Adipocyte (in vitro differentiated cells): ENCODE results near the gene TRPM5.

Source experiments
- DNase-seq: peaks from one replicate; pipeline ENCODE4 v3.0.0-alpha.2; 2015; ENCODE audit warnings: low read depth
- H3K27me3 ChIP-seq: replicated peaks from 2 replicates; pipeline ENCODE4 v1.7.0; 2013; ENCODE audit warnings: mild to moderate bottlenecking, low read length, moderate library complexity; ENCODE audit not compliant: control insufficient read depth, insufficient read depth
- H3K36me3 ChIP-seq: 2 replicates; pipeline ENCODE4 v1.7.0; 2013; ENCODE audit warnings: low read length, mild to moderate bottlenecking, moderate library complexity; ENCODE audit not compliant: control insufficient read depth, insufficient read depth, severe bottlenecking
- H3K4me1 ChIP-seq: 2 replicates; pipeline ENCODE4 v1.7.0; 2013; ENCODE audit warnings: mild to moderate bottlenecking, low read length, moderate library complexity; ENCODE audit not compliant: control insufficient read depth, insufficient read depth
- H3K4me3 ChIP-seq: 2 replicates; pipeline ENCODE4 v1.7.0; 2013; ENCODE audit warnings: mild to moderate bottlenecking, low read length, moderate library complexity
- H3K9ac ChIP-seq: 2 replicates; pipeline ENCODE4 v1.7.0; 2013; ENCODE audit warnings: mild to moderate bottlenecking, low read length, moderate library complexity
- H3K9me3 ChIP-seq: 2 replicates; pipeline ENCODE4 v1.7.0; 2013; ENCODE audit warnings: mild to moderate bottlenecking, low read length, moderate library complexity; ENCODE audit not compliant: control insufficient read depth

The TRPM5 gene

DNA sequence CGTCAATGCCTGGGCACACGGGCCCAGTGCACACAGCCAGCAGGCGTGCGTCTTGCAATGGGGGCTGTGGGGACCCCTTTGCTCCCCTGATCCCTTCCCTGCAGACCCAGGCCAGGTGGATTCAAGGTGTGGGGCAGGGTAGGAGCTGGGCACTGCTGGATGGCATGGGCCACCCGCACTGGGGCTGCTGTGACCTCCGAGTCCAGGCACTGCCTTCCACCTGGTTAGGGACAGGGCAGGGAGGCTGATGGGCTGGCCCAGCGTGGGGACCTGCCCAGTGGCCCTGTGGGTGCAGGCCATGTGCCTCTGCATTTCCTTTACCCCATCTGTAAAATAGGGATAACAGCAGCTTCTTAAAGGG lies 23.4 kb upstream of the TRPM5 start:
- H3K36me3 ChIP-seq: no peaks in the 10 kb centered on the region
- no peak overlapping the region for H3K9ac ChIP-seq
- H3K9me3 ChIP-seq: peaks cover 7% of the 10 kb centered on the region
- no peaks in the 10 kb centered on the region for H3K4me1 ChIP-seq
- DNase-seq: no peak
- H3K27me3 ChIP-seq: peaks cover 13% of the 10 kb centered on the region
- no peak overlapping the region for H3K4me3 ChIP-seq

DNA sequence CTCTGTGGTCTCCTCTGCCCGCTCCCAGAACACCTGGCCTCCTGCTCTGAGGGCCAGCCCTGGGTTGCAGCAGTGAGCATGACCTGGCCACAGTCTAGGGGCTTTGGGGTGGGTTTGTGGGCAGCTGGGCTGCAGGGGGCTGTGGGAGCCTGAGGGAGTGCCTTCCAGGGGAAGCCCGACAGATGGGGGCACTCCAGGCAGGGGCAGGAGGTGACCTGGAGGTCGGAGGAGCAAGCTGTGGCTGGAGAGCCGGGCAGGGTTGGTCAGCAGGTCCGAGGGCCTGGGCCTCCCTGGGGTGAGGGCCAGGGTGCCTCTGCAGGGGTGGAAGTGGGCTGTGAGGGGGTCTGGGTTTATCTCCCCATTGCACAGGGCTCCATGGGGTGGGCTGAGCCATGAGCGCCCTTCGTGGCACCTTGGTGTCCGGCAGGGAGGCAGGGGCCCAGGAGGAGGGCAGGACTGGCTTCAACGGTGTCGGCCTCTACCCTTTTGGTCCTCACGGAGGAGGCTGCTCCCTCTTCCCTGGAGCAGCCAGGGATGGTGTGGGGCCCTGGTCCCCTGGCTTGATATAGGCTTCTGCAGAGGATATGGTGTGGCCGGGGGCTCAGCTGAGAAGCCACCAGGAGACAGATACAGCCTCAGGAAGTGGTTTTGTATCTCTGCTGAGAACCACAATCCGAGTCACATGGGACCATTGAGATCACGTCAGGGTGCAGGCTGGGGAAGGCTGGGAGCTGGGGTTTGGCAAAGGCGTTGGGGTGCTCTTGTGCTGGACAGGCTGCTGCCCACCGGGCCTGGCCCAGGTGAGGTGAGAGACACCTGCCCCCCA lies 22.8 kb upstream of the TRPM5 start:
- no peak for DNase-seq
- Histone ChIP-seq H3K9ac (no peak overlapping the region), H3K9me3 (peaks cover 7% of the 10 kb centered on the region), H3K4me1 (no peaks in the 10 kb centered on the region), H3K36me3 (no peaks in the 10 kb centered on the region), H3K4me3 (no peak overlapping the region), H3K27me3 (peaks cover 13% of the 10 kb centered on the region)

DNA sequence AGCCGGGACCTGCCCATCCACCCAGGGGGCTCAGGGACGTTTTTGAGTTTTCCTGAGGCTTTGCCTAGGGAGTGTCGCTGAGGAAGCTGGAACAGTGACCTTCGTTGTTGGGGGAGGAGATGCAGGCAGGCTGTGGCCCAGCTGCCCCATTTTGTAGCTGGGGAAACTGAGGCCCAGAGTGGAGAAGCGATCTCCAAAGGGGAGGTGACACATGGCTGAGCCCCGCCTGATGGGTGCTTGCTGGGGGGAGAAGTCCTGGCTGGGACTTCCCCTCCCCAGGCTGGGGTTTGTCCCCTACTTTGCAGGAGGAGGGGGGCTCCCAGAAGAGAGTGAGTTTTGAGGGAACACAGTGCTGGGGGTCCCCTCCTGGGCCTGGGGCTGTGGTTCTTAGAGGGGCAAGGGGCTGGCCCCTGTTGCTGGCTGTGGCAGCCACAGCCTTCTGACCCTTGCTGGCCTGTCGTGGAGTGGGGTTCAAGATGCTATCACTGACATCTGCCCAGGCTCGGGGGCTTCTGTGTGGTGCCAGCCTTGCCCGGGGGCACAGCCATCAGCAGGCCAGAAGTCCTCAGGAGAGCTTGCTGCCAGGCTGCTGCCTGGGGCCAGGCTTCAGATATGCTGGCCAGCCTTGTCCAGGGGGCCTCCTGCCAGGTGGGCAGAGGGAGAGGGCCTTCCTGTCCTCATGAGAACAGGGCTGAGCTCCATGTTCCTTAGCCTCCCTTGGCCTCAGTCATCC lies 21.9 kb upstream of the TRPM5 start:
- H3K27me3 ChIP-seq: peaks cover 11% of the 10 kb centered on the region
- H3K9ac ChIP-seq: no peak overlapping the region
- H3K4me3 ChIP-seq: no peak overlapping the region
- H3K9me3 ChIP-seq: peaks cover 7% of the 10 kb centered on the region
- H3K4me1 ChIP-seq: no peaks in the 10 kb centered on the region
- no peak for DNase-seq
- H3K36me3 ChIP-seq: no peaks in the 10 kb centered on the region

DNA sequence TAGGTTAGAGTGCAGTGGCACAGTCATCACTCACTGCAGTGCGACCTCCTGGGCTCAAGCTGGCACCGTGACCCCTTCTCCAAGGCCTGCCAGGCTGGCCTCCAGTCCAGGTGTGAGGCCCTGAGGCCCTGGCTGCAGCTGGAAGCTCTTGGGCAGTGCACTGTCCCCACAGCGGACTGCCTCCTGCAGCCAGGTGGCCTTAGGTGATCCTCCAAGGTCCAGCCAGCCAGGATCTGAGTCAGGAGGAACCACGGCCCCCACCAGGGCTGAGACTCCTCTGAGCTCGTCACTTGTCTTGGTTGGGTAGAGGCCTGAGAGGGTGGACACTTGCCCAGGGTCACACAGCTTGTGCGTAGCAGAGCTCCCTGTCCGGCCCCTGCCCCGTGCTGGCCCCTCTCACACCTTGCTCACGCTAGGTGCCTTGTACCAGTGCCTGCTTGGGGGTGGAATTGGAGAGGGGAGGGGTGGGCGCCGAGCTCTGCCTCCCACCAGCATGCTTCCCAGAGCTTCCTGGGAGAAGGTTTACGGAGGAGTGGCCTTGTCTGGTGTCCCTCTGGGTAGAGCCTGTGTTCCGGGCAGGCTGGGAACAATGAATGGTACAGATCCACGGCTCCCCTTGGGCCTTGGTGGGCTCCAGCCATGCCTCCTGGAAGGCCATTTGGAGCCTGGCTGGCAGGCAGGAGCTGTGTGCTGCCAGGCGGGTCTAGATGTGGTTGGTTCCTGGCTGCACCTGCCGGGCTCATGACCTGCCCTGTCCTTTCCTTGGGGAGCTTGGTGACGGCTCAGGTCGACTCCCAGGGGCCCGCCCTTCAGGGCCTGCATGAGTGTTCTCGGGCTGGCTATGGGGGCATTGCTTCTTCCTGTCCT lies 21.1 kb upstream of the TRPM5 start:
- DNase-seq: no peak
- H3K36me3 ChIP-seq: no peaks in the 10 kb centered on the region
- no peak overlapping the region for H3K9ac ChIP-seq
- H3K4me1 ChIP-seq: no peaks in the 10 kb centered on the region
- H3K9me3 ChIP-seq: peaks cover 7% of the 10 kb centered on the region
- H3K27me3 ChIP-seq: peaks cover 4% of the 10 kb centered on the region
- no peak overlapping the region for H3K4me3 ChIP-seq

DNA sequence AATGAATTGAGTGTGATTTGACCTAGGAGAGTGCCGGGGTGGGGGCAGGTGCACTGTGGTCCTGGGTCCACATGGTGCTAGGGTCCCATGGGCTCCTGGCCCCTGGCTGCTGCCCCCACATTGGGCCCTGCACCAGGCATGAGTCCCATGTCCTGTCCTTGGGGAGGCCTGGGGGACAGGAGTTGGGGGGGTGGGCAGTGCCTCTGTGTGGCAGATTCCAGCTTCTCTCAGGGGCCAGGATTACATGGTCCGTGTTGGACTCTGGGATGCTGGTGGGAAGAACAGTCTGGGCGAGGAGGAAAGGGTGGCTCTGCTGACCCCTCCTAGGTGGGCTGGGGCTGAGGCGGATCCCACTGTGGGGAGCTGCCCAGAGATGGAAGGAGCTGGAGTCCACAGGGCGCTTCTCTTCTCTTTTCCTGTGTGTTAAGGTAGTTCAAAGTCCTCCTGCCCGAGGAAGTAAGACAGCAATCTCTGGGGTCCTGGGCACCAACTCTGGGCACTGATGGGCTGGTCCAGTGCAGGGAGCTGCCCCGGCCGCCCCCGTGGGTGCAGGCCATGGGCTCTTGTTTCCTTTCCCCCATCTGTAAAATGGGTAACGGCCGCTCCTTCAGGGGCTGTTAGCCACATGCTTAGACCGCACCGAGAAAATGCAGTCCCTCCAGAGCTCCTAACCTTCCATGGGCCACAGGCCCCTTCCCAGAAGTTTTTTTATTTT lies 20.3 kb upstream of the TRPM5 start:
- Histone ChIP-seq H3K9me3 (peaks cover 7% of the 10 kb centered on the region), H3K27me3 (no peaks in the 10 kb centered on the region), H3K9ac (no peak overlapping the region), H3K36me3 (no peaks in the 10 kb centered on the region), H3K4me1 (no peaks in the 10 kb centered on the region), H3K4me3 (no peak overlapping the region)
- no peak for DNase-seq

DNA sequence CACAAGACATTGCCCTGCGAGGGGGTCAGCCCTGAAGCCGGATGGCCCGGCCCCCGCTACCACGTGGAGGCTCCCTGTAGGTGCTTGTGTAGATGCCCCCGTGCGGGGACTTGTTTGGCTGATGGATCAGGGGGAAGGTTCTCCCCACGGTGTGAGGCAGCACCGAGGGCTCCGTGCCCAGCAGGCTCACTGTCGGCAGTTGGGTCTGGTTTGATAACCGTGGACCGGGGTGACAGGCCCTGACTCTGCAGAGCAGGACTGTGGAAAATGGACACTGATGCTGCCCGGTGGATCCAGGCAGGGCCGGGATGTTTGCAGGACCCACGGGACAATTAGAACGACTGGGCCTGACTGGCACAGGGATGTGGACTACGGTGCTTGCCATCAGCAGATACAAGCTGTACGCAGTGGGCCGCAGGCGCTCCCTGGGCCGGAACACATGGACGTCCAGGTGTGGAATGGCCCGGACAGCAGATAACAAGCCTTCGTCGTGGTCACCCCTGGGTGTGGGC lies 19.5 kb upstream of the TRPM5 start:
- Histone ChIP-seq H3K9me3 (peaks cover 5% of the 10 kb centered on the region), H3K9ac (no peak overlapping the region), H3K4me1 (no peaks in the 10 kb centered on the region), H3K4me3 (no peak overlapping the region), H3K27me3 (peaks cover 5% of the 10 kb centered on the region), H3K36me3 (no peaks in the 10 kb centered on the region)
- DNase-seq: no peak

DNA sequence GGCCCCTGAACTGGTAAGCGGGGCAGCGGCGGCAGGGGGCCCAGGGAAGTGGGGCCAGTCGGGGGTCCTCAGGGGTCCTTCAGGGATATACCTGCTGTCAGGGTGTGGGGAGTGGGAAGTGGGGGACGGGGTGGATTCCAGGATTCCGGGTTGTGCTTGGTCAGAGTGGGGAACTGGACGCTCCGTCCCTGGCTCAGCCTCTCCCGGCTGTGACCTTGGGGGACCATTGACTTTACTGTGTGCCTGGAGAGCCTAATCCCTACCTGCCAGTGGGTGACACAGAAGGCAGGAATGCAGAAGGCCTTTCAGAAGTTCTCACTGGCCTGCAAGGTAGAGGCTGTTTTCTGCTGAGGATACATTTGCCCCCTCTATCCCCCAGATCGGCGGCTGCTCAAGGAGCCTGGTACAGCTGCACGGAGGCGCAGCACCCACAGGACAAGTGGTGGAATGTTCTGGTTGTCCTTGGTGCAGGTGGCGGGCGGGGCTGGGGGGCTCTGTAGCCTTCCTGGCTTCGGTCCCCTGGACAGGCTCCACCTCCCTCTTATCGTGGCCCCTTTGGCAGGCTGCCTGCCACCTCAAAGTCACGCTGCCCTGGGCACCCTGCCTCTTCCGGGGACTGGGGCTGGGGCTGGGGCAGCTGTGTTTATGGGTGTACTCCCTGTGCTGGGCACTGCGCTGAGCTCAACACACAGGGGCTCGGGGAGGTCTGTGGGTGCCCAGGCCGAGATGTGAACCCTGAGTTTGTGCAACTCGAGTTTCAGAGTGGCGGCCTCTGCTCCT lies 18.9 kb upstream of the TRPM5 start:
- H3K4me3 ChIP-seq: no peak overlapping the region
- H3K4me1 ChIP-seq: no peaks in the 10 kb centered on the region
- DNase-seq: no peak
- no peak overlapping the region for H3K9ac ChIP-seq
- no peaks in the 10 kb centered on the region for H3K9me3 ChIP-seq
- H3K27me3 ChIP-seq: peaks cover 6% of the 10 kb centered on the region
- H3K36me3 ChIP-seq: no peaks in the 10 kb centered on the region

DNA sequence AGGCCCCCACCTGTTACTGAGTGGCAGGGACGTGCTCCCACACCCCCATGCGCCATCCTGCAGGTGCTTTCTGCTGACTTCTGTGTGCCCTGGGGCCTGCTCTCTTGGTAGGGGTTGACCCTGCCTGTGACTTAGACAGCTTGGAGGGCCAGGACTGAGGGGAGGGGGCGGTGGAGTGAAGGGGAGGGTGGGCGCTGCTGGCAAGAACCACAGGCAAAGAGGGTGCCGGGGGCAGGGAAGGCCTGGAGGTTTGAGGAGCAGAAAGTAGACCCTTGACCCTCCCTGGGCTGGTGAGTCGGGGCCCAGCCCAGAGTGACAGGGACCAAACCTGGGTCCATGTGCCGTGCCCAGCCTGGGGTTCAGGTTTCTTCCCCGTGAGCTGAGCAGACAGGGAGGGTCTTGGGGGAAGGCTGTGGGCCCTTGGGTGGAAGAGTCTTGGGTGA lies 18.2 kb upstream of the TRPM5 start:
- DNase-seq: no peak
- Histone ChIP-seq H3K9me3 (no peaks in the 10 kb centered on the region), H3K4me1 (no peaks in the 10 kb centered on the region), H3K4me3 (no peak overlapping the region), H3K27me3 (peaks cover 6% of the 10 kb centered on the region), H3K36me3 (no peaks in the 10 kb centered on the region), H3K9ac (no peak overlapping the region)

DNA sequence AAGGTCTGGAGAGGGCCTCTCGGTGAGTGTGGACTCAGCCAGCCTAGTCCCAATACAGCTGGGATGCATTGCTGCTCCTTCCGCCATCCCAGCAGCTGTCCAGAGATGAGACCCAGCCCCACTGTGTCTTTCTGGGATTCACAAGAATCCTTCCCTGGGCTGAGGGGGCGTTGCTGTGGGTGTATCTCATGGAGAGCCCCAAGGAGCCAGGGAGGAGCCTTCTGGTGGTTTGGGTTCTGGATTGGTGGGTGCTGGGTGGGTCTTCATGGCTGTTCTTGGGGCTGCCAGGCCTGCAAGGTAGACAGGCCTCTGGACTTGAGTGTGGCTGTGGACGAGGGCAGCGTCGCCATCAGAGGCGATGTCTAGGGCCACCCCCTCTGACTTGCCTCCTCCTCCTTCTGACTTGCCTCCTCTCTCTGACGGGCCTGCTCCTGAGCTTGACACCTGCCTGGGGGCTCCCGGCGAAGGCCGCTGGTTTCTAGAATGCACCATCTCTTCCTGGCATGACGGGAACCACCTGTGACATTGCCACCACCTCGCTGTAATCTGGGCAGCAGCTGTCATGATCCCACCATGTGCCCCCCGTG lies 17.7 kb upstream of the TRPM5 start:
- H3K9ac ChIP-seq: no peak overlapping the region
- no peak overlapping the region for H3K4me3 ChIP-seq
- H3K27me3 ChIP-seq: peaks cover 11% of the 10 kb centered on the region
- no peak for DNase-seq
- no peaks in the 10 kb centered on the region for H3K36me3 ChIP-seq
- H3K9me3 ChIP-seq: no peaks in the 10 kb centered on the region
- H3K4me1 ChIP-seq: no peaks in the 10 kb centered on the region
